Liver (tissue), 9 donors: Measurements from ENCODE around the gene AGPAT3. TPM values are rescaled to one million over a fixed set of nuclear protein-coding genes. Genes with fewer than 3 reads are reported as not detected.

Experiments
- DNase-seq: peaks from one replicate; pipeline ENCODE4 v3.0.0-alpha.2; 2017; ENCODE audit warnings: low spot score
- H3K27ac ChIP-seq, 2 donors: one replicate each; pipeline ENCODE4 v1.7.0; 2013; ENCODE audit warnings: inconsistent platforms in 2 of 2, low read length in 2 of 2, control low read depth in 1 of 2, low read depth in 1 of 2, mild to moderate bottlenecking in 1 of 2
- H3K27me3 ChIP-seq, 4 donors: one replicate each; pipeline versions ENCODE4 v1.6.1 to v1.7.0; 2013; ENCODE audit warnings: low read length in 3 of 4, inconsistent platforms in 1 of 4, mild to moderate bottlenecking in 1 of 4, moderate library complexity in 1 of 4; ENCODE audit not compliant: control insufficient read depth in 4 of 4, insufficient read depth in 4 of 4
- H3K36me3 ChIP-seq, 4 donors: one replicate each; pipeline versions ENCODE4 v1.6.1 to v1.7.0; 2013; ENCODE audit warnings: low read length in 3 of 4, mild to moderate bottlenecking in 3 of 4, low read depth in 1 of 4, moderate library complexity in 1 of 4; ENCODE audit not compliant: control insufficient read depth in 4 of 4, insufficient read depth in 3 of 4
- H3K4me1 ChIP-seq, 4 donors: one replicate each; pipeline versions ENCODE4 v1.6.1 to v1.7.0; 2013; ENCODE audit warnings: low read length in 3 of 4, mild to moderate bottlenecking in 3 of 4, moderate library complexity in 1 of 4; ENCODE audit not compliant: control insufficient read depth in 4 of 4, insufficient read depth in 4 of 4
- H3K4me3 ChIP-seq, 3 donors: one replicate each; pipeline versions ENCODE4 v1.6.1 to v1.7.0; 2013; ENCODE audit warnings: low read length in 3 of 3, control low read depth in 1 of 3, low read depth in 1 of 3, mild to moderate bottlenecking in 1 of 3
- H3K9ac ChIP-seq, 2 donors: one replicate each; pipeline ENCODE4 v1.7.0; 2013; ENCODE audit warnings: low read length in 2 of 2, mild to moderate bottlenecking in 2 of 2, moderate library complexity in 2 of 2, control low read depth in 1 of 2, low read depth in 1 of 2
- H3K9me3 ChIP-seq, 4 donors: one replicate each; pipeline versions ENCODE4 v1.6.1 to v1.7.0; 2013; ENCODE audit warnings: low read length in 3 of 4; ENCODE audit not compliant: control insufficient read depth in 4 of 4
- EGR1 ChIP-seq, 2 donors: IDR thresholded peaks; 2 replicates each; pipeline ENCODE4 v1.6.1; 2016 to 2018; ENCODE audit warnings: antibody characterized with exemption in 2 of 2, low read depth in 2 of 2
- FOXA1 ChIP-seq: IDR thresholded peaks from 2 replicates; pipeline ENCODE4 v1.6.1; 2016; ENCODE audit warnings: antibody characterized with exemption
- GABPA ChIP-seq, 2 donors: IDR thresholded peaks in 1 of 2; conservative IDR thresholded peaks in 1 of 2; 2 replicates each; pipeline ENCODE4 v1.6.1; 2016; ENCODE audit warnings: antibody characterized with exemption in 2 of 2, mild to moderate bottlenecking in 1 of 2, moderate library complexity in 1 of 2
- HNF4A ChIP-seq, 2 donors: conservative IDR thresholded peaks; 2 replicates each; pipeline ENCODE4 v1.6.1; 2016; ENCODE audit warnings: antibody characterized with exemption in 2 of 2, mild to moderate bottlenecking in 2 of 2
- JUND ChIP-seq, 2 donors: IDR thresholded peaks; 2 replicates each; pipeline ENCODE4 v1.6.1; 2016; ENCODE audit warnings: antibody characterized with exemption in 2 of 2
- NR2F2 ChIP-seq: IDR thresholded peaks from 2 replicates; pipeline ENCODE4 v1.6.1; 2016; ENCODE audit warnings: antibody characterized with exemption
- RAD21 ChIP-seq, 2 donors: IDR thresholded peaks; 2 replicates each; pipeline ENCODE4 v1.6.1; 2016; ENCODE audit warnings: antibody characterized with exemption in 2 of 2, mild to moderate bottlenecking in 2 of 2
- RXRA ChIP-seq, 2 donors: IDR thresholded peaks; 2 replicates each; pipeline ENCODE4 v1.6.1; 2017 to 2018; ENCODE audit warnings: antibody characterized with exemption in 2 of 2, mild to moderate bottlenecking in 1 of 2
- TAF1 ChIP-seq: conservative IDR thresholded peaks from 2 replicates; pipeline ENCODE4 v1.6.1; 2016; ENCODE audit warnings: antibody characterized with exemption, mild to moderate bottlenecking
- YY1 ChIP-seq: IDR thresholded peaks from 2 replicates; pipeline ENCODE4 v1.6.1; 2016; ENCODE audit warnings: antibody characterized with exemption, mild to moderate bottlenecking
- WGBS: extraction: QIAGEN DNeasy Blood & Tissue Kit; methylation state at CpG from one replicate; pipeline ENCODE4 v1.1.7; 2013; 5-methylcytosine and 5-hydroxymethylcytosine counted together
- polyA plus RNA-seq, 2 donors: library from polyadenylated mRNA; stranded (reverse) in 1 of 2; unstranded in 1 of 2; fragments of 200-250 nt in 1 of 2; fragments of >200 nt in 1 of 2; fragmentation: Nextera tagmentation in 1 of 2; extraction: Ambion mirVana in 1 of 2; gene quantifications; one replicate each; pipeline versions ENCODE4 v1.2.1 to v1.2.3, GENCODE V29; 2013 to 2015
- total RNA-seq, 2 donors: library from RNA; depleted of rRNA; stranded (reverse); fragments of >200 nt; gene quantifications; one replicate each; pipeline ENCODE4 v1.2.3, GENCODE V29; 2014
- TF ChIP-seq, protein P1 (sequence below): IDR thresholded peaks from 2 replicates; pipeline ENCODE4 v1.6.1; 2016; ENCODE audit warnings: antibody characterized with exemption, mild to moderate bottlenecking
- TF ChIP-seq, protein P2 (sequence below): IDR thresholded peaks from 2 replicates; pipeline ENCODE4 v1.6.1; 2016; ENCODE audit warnings: antibody characterized with exemption
- TF ChIP-seq, protein P3 (sequence below): IDR thresholded peaks from 2 replicates; pipeline ENCODE4 v1.6.1; 2016; ENCODE audit warnings: antibody characterized with exemption
- donor health status: healthy.
- donor health status: healthy.
- donor health status: healthy.
- donor health status: healthy.
- donor health status: healthy.

Gene AGPAT3
- total and polyA plus RNA-seq, 4 donors, result 32.3 to 148 (median 59.8) TPM

- DNase-seq, result no peak
- no peak overlapping the region for H3K4me3 ChIP-seq
- H3K4me1 ChIP-seq, result peaks cover 2 to 12% (median 6%) of the 10 kb centered on the region in 4 donors
- H3K36me3 ChIP-seq, result peaks cover 0 to 3% (median under 1%) of the 10 kb centered on the region in 4 donors
- H3K9ac ChIP-seq, result no peak overlapping the region
- H3K27ac ChIP-seq, result no peak overlapping the region
- TF ChIP-seq GABPA (IDR thresholded peaks at IDR 0.05 in 1 of 2, conservative IDR thresholded peaks at IDR 0.05 in 1 of 2) (no peak), JUND (IDR thresholded peaks at IDR 0.05) (no peak), RXRA (IDR thresholded peaks at IDR 0.05) (no peak), NR2F2 (no peak), RAD21 (IDR thresholded peaks at IDR 0.05) (no peak), FOXA1 (no peak)
- 96% methylated on average over 8 of the region's 8 CpGs for WGBS
- H3K9me3 ChIP-seq, result no peaks in the 10 kb centered on the region
- H3K27me3 ChIP-seq, result no peaks in the 10 kb centered on the region
These were observed 162.7 kb downstream of the AGPAT3 start for GRCh38 chr21:44027607-44028286.

DNA sequence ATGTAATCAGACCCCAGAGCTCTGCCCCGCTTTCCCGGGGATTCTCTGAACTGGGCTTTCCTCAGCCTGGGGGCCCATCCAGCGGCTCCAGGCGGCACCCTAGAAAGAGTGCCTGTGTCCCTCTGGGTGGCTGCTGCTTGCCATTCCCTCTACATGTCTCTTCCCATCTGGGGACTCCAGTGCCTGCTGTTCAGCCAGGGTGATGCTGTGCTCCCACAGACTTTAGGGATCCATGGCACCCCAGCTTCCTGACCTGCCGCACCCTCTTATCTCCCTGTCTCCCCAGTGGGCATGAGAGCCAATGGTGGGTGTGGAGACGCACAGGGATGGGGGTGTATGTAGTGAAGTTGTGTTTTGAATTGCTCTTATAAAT, 163.2 kb downstream of the AGPAT3 start:
- peaks cover 1 to 8% (median 5%) of the 10 kb centered on the region in 4 donors for H3K36me3 ChIP-seq
- 97% methylated on average over 6 of the region's 6 CpGs for WGBS
- H3K4me1 ChIP-seq, result peaks cover 2 to 12% (median 6%) of the 10 kb centered on the region in 4 donors
- H3K9ac ChIP-seq, result no peak overlapping the region
- H3K27ac ChIP-seq, result no peak overlapping the region
- H3K27me3 ChIP-seq, result no peaks in the 10 kb centered on the region
- no peak for TF ChIP-seq EGR1 (IDR thresholded peaks at IDR 0.05; ENCODE audit: low read depth in 2 of 2)
- no peak for TF ChIP-seq FOXA1
- no peak for TF ChIP-seq NR2F2
- TF ChIP-seq GABPA (IDR thresholded peaks at IDR 0.05 in 1 of 2, conservative IDR thresholded peaks at IDR 0.05 in 1 of 2), result no peak
- TF ChIP-seq, protein P1, sequence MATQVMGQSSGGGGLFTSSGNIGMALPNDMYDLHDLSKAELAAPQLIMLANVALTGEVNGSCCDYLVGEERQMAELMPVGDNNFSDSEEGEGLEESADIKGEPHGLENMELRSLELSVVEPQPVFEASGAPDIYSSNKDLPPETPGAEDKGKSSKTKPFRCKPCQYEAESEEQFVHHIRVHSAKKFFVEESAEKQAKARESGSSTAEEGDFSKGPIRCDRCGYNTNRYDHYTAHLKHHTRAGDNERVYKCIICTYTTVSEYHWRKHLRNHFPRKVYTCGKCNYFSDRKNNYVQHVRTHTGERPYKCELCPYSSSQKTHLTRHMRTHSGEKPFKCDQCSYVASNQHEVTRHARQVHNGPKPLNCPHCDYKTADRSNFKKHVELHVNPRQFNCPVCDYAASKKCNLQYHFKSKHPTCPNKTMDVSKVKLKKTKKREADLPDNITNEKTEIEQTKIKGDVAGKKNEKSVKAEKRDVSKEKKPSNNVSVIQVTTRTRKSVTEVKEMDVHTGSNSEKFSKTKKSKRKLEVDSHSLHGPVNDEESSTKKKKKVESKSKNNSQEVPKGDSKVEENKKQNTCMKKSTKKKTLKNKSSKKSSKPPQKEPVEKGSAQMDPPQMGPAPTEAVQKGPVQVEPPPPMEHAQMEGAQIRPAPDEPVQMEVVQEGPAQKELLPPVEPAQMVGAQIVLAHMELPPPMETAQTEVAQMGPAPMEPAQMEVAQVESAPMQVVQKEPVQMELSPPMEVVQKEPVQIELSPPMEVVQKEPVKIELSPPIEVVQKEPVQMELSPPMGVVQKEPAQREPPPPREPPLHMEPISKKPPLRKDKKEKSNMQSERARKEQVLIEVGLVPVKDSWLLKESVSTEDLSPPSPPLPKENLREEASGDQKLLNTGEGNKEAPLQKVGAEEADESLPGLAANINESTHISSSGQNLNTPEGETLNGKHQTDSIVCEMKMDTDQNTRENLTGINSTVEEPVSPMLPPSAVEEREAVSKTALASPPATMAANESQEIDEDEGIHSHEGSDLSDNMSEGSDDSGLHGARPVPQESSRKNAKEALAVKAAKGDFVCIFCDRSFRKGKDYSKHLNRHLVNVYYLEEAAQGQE, result no peak
- DNase-seq, result no peak
- H3K9me3 ChIP-seq, result no peaks in the 10 kb centered on the region
- H3K4me3 ChIP-seq, result no peak overlapping the region

DNA sequence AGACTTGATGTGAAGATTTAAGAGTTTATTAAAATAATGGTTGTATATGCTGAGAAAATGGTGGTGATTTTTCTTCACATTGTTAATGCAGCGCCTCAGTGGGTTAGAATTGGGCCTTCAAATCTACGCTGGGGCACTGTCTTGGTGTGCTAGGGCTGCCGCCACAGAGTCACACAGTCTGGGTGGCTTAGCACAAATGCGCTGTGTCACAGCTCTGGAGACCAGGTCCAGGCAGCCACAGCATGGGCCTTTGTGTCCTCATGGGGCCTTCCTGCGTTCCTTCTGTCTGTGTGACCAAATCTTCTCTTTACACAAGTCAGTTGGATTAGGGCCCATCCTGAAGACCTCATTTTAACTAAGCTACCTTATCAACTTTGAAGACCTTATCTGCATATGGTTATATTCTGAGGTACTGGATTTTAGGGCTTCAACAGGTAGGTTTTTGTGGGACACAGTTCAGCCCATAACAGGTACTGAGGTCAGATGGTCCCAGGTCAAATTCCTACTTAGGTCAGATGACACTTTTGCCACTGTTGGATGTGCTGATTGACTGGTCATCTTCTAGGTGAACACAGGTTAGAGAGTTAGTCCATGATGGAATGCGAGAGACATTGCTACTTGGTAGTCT, 164.6 kb downstream of the AGPAT3 start:
- Histone ChIP-seq H3K36me3 (peaks cover 1 to 13% (median 10%) of the 10 kb centered on the region in 4 donors), H3K9ac (no peak overlapping the region), H3K27me3 (no peaks in the 10 kb centered on the region), H3K9me3 (no peaks in the 10 kb centered on the region), H3K4me3 (no peak overlapping the region), H3K27ac (no peak overlapping the region), H3K4me1 (peaks cover 2 to 12% (median 5%) of the 10 kb centered on the region in 4 donors)
- 97% methylated on average over 6 of the region's 6 CpGs for WGBS
- no peak for DNase-seq
- TF ChIP-seq EGR1 (IDR thresholded peaks at IDR 0.05; ENCODE audit: low read depth in 2 of 2) (no peak), JUND (IDR thresholded peaks at IDR 0.05) (no peak), YY1 (no peak), HNF4A (conservative IDR thresholded peaks at IDR 0.05) (no peak), RXRA (IDR thresholded peaks at IDR 0.05) (no peak), FOXA1 (no peak), TAF1 (no peak)
- TF ChIP-seq, protein P1, result no peak
- TF ChIP-seq, protein P2, sequence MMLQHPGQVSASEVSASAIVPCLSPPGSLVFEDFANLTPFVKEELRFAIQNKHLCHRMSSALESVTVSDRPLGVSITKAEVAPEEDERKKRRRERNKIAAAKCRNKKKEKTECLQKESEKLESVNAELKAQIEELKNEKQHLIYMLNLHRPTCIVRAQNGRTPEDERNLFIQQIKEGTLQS, result no peak
- TF ChIP-seq, protein P3, sequence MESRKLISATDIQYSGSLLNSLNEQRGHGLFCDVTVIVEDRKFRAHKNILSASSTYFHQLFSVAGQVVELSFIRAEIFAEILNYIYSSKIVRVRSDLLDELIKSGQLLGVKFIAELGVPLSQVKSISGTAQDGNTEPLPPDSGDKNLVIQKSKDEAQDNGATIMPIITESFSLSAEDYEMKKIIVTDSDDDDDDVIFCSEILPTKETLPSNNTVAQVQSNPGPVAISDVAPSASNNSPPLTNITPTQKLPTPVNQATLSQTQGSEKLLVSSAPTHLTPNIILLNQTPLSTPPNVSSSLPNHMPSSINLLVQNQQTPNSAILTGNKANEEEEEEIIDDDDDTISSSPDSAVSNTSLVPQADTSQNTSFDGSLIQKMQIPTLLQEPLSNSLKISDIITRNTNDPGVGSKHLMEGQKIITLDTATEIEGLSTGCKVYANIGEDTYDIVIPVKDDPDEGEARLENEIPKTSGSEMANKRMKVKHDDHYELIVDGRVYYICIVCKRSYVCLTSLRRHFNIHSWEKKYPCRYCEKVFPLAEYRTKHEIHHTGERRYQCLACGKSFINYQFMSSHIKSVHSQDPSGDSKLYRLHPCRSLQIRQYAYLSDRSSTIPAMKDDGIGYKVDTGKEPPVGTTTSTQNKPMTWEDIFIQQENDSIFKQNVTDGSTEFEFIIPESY, result no peak
